SKM-1 treated with dmso at 0.1 percent for 144 hours (cell line): ENCODE measurements around the gene MRM2.

Experiments used
- DNase-seq: peaks from one replicate; lab custom pipeline; 2025; ENCODE audit not compliant: unreplicated experiment; lab: John Stamatoyannopoulos, UW

Gene MRM2

DNA sequence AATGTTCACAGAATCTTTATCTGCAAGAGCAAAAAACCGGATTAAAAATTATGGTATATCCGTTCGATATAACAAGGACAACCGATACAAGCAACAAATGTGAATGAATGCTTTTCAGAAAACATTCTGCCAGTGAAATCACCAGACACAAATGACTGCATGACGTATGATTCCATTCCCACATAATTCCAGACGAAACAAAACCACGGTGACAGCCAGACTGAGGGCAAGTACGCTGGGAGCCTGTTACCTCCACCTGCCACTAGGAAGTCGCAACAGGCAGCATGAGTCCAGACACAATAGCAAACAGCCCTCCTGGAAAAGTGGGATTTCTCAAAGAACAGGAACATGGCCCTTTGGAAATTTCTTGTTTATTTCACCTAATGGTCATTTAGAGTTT lies 51.0 kb downstream of the MRM2 start:
- DNase-seq = no peak

GRCh38 chr7:2190531-2190930 lies 51.5 kb downstream of the MRM2 start:
- DNase-seq = no peak

- no peak for DNase-seq
Observed at GRCh38 chr7:2186166-2186565, 55.8 kb downstream of the MRM2 start.

GRCh38 chr7:2185715-2186114 lies 56.3 kb downstream of the MRM2 start:
- no peak for DNase-seq
